Neutrophil (primary cell): ENCODE data around the gene RAB6B.

Experiments used
- H3K27ac ChIP-seq: fragments of 200-600 bp; sonication (generic); 2 replicates; pipeline ENCODE4 v1.5.1; 2016; ENCODE audit warnings: mild to moderate bottlenecking, moderate library complexity
- H3K27me3 ChIP-seq: fragments of 200-600 bp; sonication (generic); 2 replicates; pipeline ENCODE4 v1.6.0; 2016; ENCODE audit warnings: mild to moderate bottlenecking
- H3K36me3 ChIP-seq: fragments of 200-600 bp; sonication (generic); 2 replicates; pipeline ENCODE4 v1.5.1; 2017
- H3K4me1 ChIP-seq, 2 experiments: fragments of 200-600 bp in 1 of 2; sonication (generic) in 1 of 2; 1 replicate in 1 of 2; 2 replicates in 1 of 2; pipeline versions ENCODE4 v1.5.1 to v1.6.1; 2013 to 2016; ENCODE audit warnings: low read depth in 1 of 2, low read length in 1 of 2, mild to moderate bottlenecking in 1 of 2, moderate library complexity in 1 of 2; ENCODE audit not compliant: control insufficient read depth in 1 of 2, insufficient read depth in 1 of 2
- H3K4me3 ChIP-seq, 2 experiments: fragments of 200-600 bp in 1 of 2; sonication (generic) in 1 of 2; 1 replicate in 1 of 2; 2 replicates in 1 of 2; pipeline ENCODE4 v1.5.1; 2013 to 2016; ENCODE audit warnings: low read depth in 1 of 2, low read length in 1 of 2, mild to moderate bottlenecking in 1 of 2, moderate library complexity in 1 of 2
- H3K9me3 ChIP-seq: fragments of 200-600 bp; sonication (generic); 2 replicates; pipeline ENCODE4 v1.5.1; 2016
- TF ChIP-seq, protein P1 (sequence below): fragments of 200-600 bp; sonication (generic); IDR thresholded peaks from 2 replicates; pipeline ENCODE4 v1.5.1; 2016; ENCODE audit warnings: antibody characterized with exemption

Gene RAB6B

DNA sequence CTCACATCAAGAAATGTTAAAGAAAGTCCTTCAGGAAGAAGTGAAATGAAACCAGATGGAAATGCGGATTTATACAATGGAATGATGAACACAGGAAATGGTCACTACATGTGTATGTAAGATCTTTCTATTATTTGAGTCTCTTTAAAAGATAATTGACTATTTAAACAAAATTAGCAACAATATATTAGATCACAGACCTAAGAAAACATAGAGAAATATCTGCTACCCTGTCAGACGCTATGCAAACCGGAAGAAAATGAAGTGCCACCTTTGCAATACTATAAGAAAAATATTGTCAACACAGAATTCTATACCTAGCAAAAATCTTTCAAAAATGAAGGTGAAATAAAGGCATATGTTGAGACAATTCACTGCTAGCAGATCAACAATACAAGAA lies 17.2 kb downstream of the RAB6B start:
- Histone ChIP-seq H3K36me3 (no peaks in the 10 kb centered on the region), H3K4me3 (no peak overlapping the region), H3K9me3 (no peaks in the 10 kb centered on the region), H3K27ac (no peak overlapping the region), H3K4me1 (no peaks in the 10 kb centered on the region), H3K27me3 (no peaks in the 10 kb centered on the region)
- TF ChIP-seq, protein P1, sequence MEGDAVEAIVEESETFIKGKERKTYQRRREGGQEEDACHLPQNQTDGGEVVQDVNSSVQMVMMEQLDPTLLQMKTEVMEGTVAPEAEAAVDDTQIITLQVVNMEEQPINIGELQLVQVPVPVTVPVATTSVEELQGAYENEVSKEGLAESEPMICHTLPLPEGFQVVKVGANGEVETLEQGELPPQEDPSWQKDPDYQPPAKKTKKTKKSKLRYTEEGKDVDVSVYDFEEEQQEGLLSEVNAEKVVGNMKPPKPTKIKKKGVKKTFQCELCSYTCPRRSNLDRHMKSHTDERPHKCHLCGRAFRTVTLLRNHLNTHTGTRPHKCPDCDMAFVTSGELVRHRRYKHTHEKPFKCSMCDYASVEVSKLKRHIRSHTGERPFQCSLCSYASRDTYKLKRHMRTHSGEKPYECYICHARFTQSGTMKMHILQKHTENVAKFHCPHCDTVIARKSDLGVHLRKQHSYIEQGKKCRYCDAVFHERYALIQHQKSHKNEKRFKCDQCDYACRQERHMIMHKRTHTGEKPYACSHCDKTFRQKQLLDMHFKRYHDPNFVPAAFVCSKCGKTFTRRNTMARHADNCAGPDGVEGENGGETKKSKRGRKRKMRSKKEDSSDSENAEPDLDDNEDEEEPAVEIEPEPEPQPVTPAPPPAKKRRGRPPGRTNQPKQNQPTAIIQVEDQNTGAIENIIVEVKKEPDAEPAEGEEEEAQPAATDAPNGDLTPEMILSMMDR, result no peak

DNA sequence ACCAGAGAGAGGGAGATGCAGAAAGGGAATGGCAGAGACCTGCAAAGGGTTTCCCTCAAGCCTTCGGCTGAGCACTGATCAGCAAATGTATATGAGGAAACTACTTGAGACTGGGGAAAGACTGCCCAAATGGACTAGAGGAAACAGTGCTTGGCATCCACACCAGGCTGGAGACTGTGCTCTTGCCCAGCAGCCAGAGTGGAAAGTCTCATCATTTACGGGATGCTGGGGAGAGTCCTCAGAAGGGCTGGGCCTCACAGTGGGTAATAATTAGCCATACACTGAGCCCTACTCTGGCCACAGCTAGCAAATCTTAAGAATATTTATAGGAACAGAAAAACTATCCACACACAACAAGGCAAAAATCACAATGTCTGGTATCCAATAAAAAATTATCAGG lies 18.5 kb downstream of the RAB6B start:
- TF ChIP-seq, protein P1, result no peak
- H3K9me3 ChIP-seq, result no peaks in the 10 kb centered on the region
- no peak overlapping the region for H3K4me3 ChIP-seq

GRCh38 chr3:133874761-133875438 lies 20.8 kb downstream of the RAB6B start:
- TF ChIP-seq, protein P1, result no peak
- Histone ChIP-seq H3K4me1 (no peaks in the 10 kb centered on the region), H3K27ac (no peak overlapping the region), H3K9me3 (no peaks in the 10 kb centered on the region), H3K36me3 (no peaks in the 10 kb centered on the region), H3K27me3 (no peaks in the 10 kb centered on the region), H3K4me3 (no peak overlapping the region)

More for the DNA sequence above, 18.5 kb downstream of the RAB6B start:
- H3K4me1 ChIP-seq, result no peaks in the 10 kb centered on the region
- H3K27ac ChIP-seq, result no peak overlapping the region
- no peaks in the 10 kb centered on the region for H3K36me3 ChIP-seq
- H3K27me3 ChIP-seq, result no peaks in the 10 kb centered on the region

DNA sequence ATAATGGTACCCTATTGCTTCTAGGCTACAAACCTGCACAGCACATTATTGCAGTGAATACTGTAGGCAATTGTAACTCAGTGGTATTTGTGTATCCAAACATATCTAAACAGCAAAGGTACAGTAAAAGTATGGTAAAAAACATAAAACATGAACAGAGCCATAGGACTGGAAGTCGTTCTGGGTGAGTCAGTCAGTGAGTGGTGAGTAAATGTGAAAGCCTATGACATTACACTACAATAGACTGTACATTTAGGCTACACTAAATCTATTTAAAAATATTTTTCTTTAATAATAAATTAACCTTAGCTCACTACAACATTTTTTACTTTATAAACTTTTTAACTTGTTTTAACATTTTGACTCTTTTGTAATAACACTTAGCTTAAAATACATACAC lies 21.3 kb downstream of the RAB6B start:
- Histone ChIP-seq H3K4me3 (no peak overlapping the region), H3K9me3 (no peaks in the 10 kb centered on the region), H3K4me1 (no peaks in the 10 kb centered on the region), H3K36me3 (no peaks in the 10 kb centered on the region), H3K27me3 (no peaks in the 10 kb centered on the region), H3K27ac (no peak overlapping the region)
- TF ChIP-seq, protein P1, result no peak

- TF ChIP-seq, protein P1, result no peak
- H3K4me1 ChIP-seq, result no peaks in the 10 kb centered on the region
- H3K27ac ChIP-seq, result no peak overlapping the region
- H3K36me3 ChIP-seq, result no peaks in the 10 kb centered on the region
- H3K27me3 ChIP-seq, result no peaks in the 10 kb centered on the region
- no peaks in the 10 kb centered on the region for H3K9me3 ChIP-seq
- no peak overlapping the region for H3K4me3 ChIP-seq
Measured at GRCh38 chr3:133872781-133873180, 22.9 kb downstream of the RAB6B start.

- Histone ChIP-seq H3K27me3 (no peaks in the 10 kb centered on the region), H3K4me3 (no peak overlapping the region), H3K27ac (no peak overlapping the region), H3K36me3 (no peaks in the 10 kb centered on the region), H3K9me3 (no peaks in the 10 kb centered on the region), H3K4me1 (no peaks in the 10 kb centered on the region)
- TF ChIP-seq, protein P1, result no peak
Measured at GRCh38 chr3:133872161-133872560, 23.5 kb downstream of the RAB6B start.
